DMS153 treated with DMSO at 0.1 percent for 48 hours (cell line): ENCODE data around the gene DPH2.

Source experiments
- DNase-seq: peaks from one replicate; lab custom pipeline; 2025; ENCODE audit not compliant: unreplicated experiment; lab: John Stamatoyannopoulos, UW

DPH2 gene

GRCh38 chr1:43944860-43945259 is 24.9 kb upstream of the DPH2 start:
- no peak for DNase-seq

- DNase-seq: peak; percentile 52
These were observed 24.1 kb upstream of the DPH2 start for GRCh38 chr1:43945674-43946235.

- peak; percentile 97 for DNase-seq
These were observed 23.4 kb upstream of the DPH2 start, which contains the start of gene IPO13 for GRCh38 chr1:43946236-43947060. IPO13 (plus strand) TSS chr1:43946950; CDS start chr1:43947601, 651 bp downstream.

GRCh38 chr1:43947061-43947873 is 22.5 kb upstream of the DPH2 start:
- DNase-seq: no peak

GRCh38 chr1:43947874-43948437 is 21.9 kb upstream of the DPH2 start:
- no peak for DNase-seq

- no peak for DNase-seq
These were observed 20.1 kb upstream of the DPH2 start for GRCh38 chr1:43949678-43950077.

GRCh38 chr1:43951021-43951985 is 18.5 kb upstream of the DPH2 start:
- no peak for DNase-seq

GRCh38 chr1:43952731-43953346 is 17.0 kb upstream of the DPH2 start:
- DNase-seq: no peak

- no peak for DNase-seq
These were observed 16.4 kb upstream of the DPH2 start for GRCh38 chr1:43953361-43953760.

GRCh38 chr1:43954036-43954435 is 15.8 kb upstream of the DPH2 start:
- DNase-seq: no peak

- no peak for DNase-seq
These were observed 13.6 kb upstream of the DPH2 start for GRCh38 chr1:43956234-43956633.

GRCh38 chr1:43957407-43958040 is 12.3 kb upstream of the DPH2 start:
- no peak for DNase-seq

GRCh38 chr1:43958351-43959255 is 11.2 kb upstream of the DPH2 start:
- DNase-seq: no peak

GRCh38 chr1:43960798-43961197 is 9.0 kb upstream of the DPH2 start:
- no peak for DNase-seq

GRCh38 chr1:43961692-43962091 is 8.1 kb upstream of the DPH2 start:
- no peak for DNase-seq

GRCh38 chr1:43962324-43962723 is 7.5 kb upstream of the DPH2 start:
- no peak for DNase-seq

- no peak for DNase-seq
These were observed 6.8 kb upstream of the DPH2 start for GRCh38 chr1:43963006-43963405.

- DNase-seq: no peak
These were observed 5.9 kb upstream of the DPH2 start for GRCh38 chr1:43963890-43964289.
